PFSK-1 (cell line): Measurements from ENCODE around the gene MRPL14.

Experiments used
- FOXP2 ChIP-seq: optimal IDR thresholded peaks from 2 replicates; pipeline ENCODE3; 2011; ENCODE audit warnings: borderline replicate concordance, control low read depth, inconsistent platforms; ENCODE audit not compliant: insufficient read depth; ENCODE audit errors: extremely low read length, extremely low read depth
- POLR2AphosphoS5 ChIP-seq: IDR thresholded peaks from 2 replicates; pipeline ENCODE4 v1.6.1; 2012; ENCODE audit warnings: low read depth, mild to moderate bottlenecking, control low read depth, low read length, moderate library complexity
- SIN3A ChIP-seq: IDR thresholded peaks from 2 replicates; pipeline ENCODE4 v1.6.1; 2012; ENCODE audit warnings: mild to moderate bottlenecking, low read length, moderate library complexity, borderline replicate concordance; ENCODE audit not compliant: insufficient read depth
- TAF1 ChIP-seq: IDR thresholded peaks from 2 replicates; pipeline ENCODE4 v1.6.1; 2012; ENCODE audit warnings: low read length, control low read depth, borderline replicate concordance; ENCODE audit not compliant: insufficient read depth
- TF ChIP-seq, protein P1 (sequence below), 2 experiments: IDR thresholded peaks; 2 replicates each; pipeline versions ENCODE4 v1.6.1 to v1.8.0; 2011 to 2012; ENCODE audit warnings: low read depth in 2 of 2, low read length in 2 of 2, control low read depth in 1 of 2, inconsistent platforms in 1 of 2, mild to moderate bottlenecking in 1 of 2, moderate library complexity in 1 of 2; ENCODE audit not compliant: insufficient read depth in 1 of 2

The MRPL14 gene

DNA sequence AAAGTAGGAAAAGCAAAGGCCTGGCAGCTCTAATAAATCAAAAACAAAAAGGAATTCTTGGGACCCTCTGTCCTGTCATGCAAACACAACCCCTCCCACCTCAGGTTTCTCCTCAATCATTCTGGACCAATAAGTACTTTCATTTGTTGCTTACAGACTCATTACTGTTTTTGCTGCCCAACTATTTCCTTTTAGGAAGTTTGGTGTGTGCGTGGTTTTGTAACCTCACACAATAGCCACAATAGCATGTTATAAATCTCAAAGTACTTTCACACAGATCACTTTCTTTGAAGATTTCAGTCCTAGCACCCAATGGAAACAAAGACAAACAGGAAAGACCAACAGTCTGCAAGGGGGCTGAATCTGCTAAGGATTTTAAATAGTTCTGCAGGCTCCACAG is 4.5 kb downstream of the MRPL14 start:
- TF ChIP-seq POLR2AphosphoS5 (no peak), FOXP2 (no peak), TAF1 (no peak), SIN3A (no peak)
- TF ChIP-seq, protein P1, sequence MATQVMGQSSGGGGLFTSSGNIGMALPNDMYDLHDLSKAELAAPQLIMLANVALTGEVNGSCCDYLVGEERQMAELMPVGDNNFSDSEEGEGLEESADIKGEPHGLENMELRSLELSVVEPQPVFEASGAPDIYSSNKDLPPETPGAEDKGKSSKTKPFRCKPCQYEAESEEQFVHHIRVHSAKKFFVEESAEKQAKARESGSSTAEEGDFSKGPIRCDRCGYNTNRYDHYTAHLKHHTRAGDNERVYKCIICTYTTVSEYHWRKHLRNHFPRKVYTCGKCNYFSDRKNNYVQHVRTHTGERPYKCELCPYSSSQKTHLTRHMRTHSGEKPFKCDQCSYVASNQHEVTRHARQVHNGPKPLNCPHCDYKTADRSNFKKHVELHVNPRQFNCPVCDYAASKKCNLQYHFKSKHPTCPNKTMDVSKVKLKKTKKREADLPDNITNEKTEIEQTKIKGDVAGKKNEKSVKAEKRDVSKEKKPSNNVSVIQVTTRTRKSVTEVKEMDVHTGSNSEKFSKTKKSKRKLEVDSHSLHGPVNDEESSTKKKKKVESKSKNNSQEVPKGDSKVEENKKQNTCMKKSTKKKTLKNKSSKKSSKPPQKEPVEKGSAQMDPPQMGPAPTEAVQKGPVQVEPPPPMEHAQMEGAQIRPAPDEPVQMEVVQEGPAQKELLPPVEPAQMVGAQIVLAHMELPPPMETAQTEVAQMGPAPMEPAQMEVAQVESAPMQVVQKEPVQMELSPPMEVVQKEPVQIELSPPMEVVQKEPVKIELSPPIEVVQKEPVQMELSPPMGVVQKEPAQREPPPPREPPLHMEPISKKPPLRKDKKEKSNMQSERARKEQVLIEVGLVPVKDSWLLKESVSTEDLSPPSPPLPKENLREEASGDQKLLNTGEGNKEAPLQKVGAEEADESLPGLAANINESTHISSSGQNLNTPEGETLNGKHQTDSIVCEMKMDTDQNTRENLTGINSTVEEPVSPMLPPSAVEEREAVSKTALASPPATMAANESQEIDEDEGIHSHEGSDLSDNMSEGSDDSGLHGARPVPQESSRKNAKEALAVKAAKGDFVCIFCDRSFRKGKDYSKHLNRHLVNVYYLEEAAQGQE (IDR thresholded peaks at IDR 0.05; ENCODE audit: insufficient read depth in 1 of 2, low read depth in 2 of 2, low read length in 2 of 2) = no peak

DNA sequence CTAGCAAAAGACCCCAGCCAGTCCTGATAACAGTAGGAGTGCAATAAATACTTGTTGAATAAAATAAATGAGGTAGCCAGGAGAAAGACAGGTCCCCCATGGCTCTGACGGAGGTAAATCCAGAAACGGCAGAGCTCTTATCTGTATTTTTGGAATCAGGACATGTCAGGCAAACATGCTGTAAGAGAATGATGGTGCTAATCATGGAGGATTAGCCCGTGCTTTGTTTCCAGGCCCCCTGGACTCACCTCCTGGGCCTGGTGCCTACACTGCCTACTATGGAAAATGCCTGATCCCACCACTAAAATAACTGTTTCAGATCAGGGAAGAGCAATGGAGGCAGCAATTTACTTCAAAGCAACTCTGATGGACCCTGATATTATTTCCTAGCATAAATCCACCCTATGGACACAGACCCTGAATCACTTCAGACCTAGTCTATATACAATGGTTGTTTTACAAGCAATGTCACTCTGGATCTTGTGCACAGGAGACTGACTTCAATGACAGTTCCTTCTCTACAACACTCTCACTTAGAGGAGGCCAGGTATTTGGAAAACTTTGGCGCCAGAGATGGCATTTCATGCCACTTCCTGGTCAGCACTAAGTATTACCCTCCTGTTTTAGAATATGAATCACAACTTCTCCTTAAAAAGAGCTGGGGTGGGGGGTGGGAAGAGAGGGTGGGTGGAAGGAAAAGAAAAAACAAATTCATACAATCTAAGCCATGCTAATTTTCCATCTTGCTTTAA is 6.4 kb downstream of the MRPL14 start:
- TF ChIP-seq, protein P1 (IDR thresholded peaks at IDR 0.05; ENCODE audit: insufficient read depth in 1 of 2, low read depth in 2 of 2, low read length in 2 of 2) = no peak
- TF ChIP-seq TAF1 = no peak

DNA sequence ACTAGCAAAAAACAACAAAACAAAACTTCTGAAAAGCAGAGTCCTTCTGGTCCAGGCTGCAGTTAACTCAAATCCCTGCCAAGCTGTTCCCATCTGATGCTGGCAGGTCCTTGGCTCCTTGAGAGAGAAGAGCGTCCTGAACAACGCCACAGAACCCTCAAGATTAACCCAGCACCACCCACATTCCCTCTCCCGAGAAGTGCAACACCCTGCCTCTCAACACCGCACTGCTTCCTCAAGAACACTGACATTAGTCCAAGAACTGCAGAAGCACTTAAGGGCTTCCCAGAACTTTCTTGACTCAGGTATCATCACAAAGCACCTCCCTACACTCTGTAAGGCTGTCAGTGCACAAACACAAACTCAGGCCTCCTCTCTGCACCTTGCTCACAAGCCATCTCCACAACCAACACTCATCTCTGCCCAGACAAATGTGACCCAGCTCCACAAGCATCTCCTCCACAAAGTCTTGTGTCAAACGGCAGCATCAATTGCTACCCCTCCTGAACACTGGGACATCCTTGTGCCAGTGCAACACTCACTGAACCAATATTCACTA is 7.5 kb downstream of the MRPL14 start:
- TF ChIP-seq, protein P1 (IDR thresholded peaks at IDR 0.05; ENCODE audit: insufficient read depth in 1 of 2, low read depth in 2 of 2, low read length in 2 of 2) = no peak
- TF ChIP-seq POLR2AphosphoS5 = no peak
- no peak for TF ChIP-seq SIN3A
- no peak for TF ChIP-seq TAF1
- TF ChIP-seq FOXP2 = no peak

DNA sequence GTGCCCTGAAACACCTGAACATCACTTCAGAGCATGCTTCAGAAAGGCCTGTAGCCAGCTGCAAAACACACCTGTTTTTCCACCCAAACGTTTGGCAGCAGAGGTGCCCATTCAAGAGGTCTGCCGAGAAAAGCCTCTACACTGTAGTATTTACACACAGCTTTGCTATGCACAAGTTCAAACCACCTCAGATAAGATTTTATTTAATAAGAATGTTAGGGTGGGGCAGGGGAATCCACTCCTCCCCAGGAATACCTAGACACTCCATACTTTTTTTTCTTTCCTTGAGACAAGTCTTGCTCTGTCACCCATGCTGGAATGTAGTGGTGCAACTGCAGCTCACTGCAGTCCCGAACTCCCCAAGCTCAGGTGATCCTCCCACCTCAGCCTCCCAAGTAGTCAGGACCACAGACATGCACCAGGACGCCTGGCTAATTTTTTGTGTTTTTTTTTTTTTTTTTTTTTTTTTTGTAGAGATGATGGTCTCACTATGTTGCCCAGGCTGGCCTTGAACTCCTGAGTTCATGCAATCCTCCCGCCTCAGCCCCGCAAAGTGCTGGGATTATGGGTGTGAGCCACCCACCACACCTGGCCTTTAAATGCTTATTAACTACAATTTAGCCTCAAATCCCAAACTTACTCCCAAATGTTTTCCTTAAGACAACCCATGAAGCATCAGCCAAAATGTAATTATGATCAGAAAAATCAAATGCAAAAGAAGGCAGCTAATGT is 9.7 kb downstream of the MRPL14 start:
- TF ChIP-seq TAF1 (no peak), FOXP2 (no peak), POLR2AphosphoS5 (no peak), SIN3A (no peak)
- TF ChIP-seq, protein P1 (IDR thresholded peaks at IDR 0.05; ENCODE audit: insufficient read depth in 1 of 2, low read depth in 2 of 2, low read length in 2 of 2) = no peak
